Liver (tissue), 3 donors: ENCODE results near the gene CTNNA1.

Source experiments
- GABPA ChIP-seq, 2 donors: IDR thresholded peaks in 1 of 2; conservative IDR thresholded peaks in 1 of 2; 2 replicates each; pipeline ENCODE4 v1.6.1; 2016; ENCODE audit warnings: antibody characterized with exemption in 2 of 2, mild to moderate bottlenecking in 1 of 2, moderate library complexity in 1 of 2
- HNF4A ChIP-seq, 2 donors: conservative IDR thresholded peaks; 2 replicates each; pipeline ENCODE4 v1.6.1; 2016; ENCODE audit warnings: antibody characterized with exemption in 2 of 2, mild to moderate bottlenecking in 2 of 2
- JUND ChIP-seq, 2 donors: IDR thresholded peaks; 2 replicates each; pipeline ENCODE4 v1.6.1; 2016; ENCODE audit warnings: antibody characterized with exemption in 2 of 2
- RAD21 ChIP-seq, 2 donors: IDR thresholded peaks; 2 replicates each; pipeline ENCODE4 v1.6.1; 2016; ENCODE audit warnings: antibody characterized with exemption in 2 of 2, mild to moderate bottlenecking in 2 of 2
- SP1 ChIP-seq: IDR thresholded peaks from 2 replicates; pipeline ENCODE4 v1.6.1; 2018; ENCODE audit warnings: antibody characterized with exemption, mild to moderate bottlenecking
- YY1 ChIP-seq: IDR thresholded peaks from 2 replicates; pipeline ENCODE4 v1.6.1; 2016; ENCODE audit warnings: antibody characterized with exemption, mild to moderate bottlenecking
- TF ChIP-seq, protein P1 (sequence below): fragments of 150-350 bp; IDR thresholded peaks from 2 replicates; pipeline ENCODE4 v1.5.1; 2017; ENCODE audit warnings: improper control_type of control experiment, low read depth, low read length; ENCODE audit not compliant: missing input control
- TF ChIP-seq, protein P2 (sequence below): IDR thresholded peaks from 2 replicates; pipeline ENCODE4 v1.6.1; 2016; ENCODE audit warnings: antibody characterized with exemption, mild to moderate bottlenecking
- donor health status: healthy.
- donor health status: healthy.

DNA sequence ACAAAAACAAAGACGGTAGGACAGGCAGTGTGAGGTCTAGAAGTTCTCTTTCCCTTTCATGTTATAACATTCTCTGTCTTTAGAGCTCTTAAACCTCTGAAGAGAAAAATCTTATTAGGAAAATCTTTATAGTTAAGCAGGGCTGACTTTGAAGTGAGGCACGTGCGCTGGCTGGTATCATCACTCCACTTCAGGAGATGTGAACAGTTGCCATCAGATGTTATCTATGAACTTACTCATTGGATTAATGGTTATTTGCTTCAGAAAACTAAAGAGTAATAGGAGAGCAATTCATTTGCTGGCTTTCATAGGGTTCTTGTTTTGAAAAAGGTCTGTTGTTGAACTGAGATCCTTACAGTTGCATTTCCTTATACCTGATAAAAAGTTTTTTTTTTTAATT is 96.2 kb downstream of the CTNNA1 start:
- TF ChIP-seq JUND (IDR thresholded peaks at IDR 0.05), result no peak
- TF ChIP-seq, protein P1, sequence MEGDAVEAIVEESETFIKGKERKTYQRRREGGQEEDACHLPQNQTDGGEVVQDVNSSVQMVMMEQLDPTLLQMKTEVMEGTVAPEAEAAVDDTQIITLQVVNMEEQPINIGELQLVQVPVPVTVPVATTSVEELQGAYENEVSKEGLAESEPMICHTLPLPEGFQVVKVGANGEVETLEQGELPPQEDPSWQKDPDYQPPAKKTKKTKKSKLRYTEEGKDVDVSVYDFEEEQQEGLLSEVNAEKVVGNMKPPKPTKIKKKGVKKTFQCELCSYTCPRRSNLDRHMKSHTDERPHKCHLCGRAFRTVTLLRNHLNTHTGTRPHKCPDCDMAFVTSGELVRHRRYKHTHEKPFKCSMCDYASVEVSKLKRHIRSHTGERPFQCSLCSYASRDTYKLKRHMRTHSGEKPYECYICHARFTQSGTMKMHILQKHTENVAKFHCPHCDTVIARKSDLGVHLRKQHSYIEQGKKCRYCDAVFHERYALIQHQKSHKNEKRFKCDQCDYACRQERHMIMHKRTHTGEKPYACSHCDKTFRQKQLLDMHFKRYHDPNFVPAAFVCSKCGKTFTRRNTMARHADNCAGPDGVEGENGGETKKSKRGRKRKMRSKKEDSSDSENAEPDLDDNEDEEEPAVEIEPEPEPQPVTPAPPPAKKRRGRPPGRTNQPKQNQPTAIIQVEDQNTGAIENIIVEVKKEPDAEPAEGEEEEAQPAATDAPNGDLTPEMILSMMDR, result no peak
- no peak for TF ChIP-seq SP1
- no peak for TF ChIP-seq GABPA (IDR thresholded peaks at IDR 0.05 in 1 of 2, conservative IDR thresholded peaks at IDR 0.05 in 1 of 2)
- TF ChIP-seq YY1, result no peak
- TF ChIP-seq RAD21 (IDR thresholded peaks at IDR 0.05), result no peak
- no peak for TF ChIP-seq HNF4A (conservative IDR thresholded peaks at IDR 0.05)
- TF ChIP-seq, protein P2, sequence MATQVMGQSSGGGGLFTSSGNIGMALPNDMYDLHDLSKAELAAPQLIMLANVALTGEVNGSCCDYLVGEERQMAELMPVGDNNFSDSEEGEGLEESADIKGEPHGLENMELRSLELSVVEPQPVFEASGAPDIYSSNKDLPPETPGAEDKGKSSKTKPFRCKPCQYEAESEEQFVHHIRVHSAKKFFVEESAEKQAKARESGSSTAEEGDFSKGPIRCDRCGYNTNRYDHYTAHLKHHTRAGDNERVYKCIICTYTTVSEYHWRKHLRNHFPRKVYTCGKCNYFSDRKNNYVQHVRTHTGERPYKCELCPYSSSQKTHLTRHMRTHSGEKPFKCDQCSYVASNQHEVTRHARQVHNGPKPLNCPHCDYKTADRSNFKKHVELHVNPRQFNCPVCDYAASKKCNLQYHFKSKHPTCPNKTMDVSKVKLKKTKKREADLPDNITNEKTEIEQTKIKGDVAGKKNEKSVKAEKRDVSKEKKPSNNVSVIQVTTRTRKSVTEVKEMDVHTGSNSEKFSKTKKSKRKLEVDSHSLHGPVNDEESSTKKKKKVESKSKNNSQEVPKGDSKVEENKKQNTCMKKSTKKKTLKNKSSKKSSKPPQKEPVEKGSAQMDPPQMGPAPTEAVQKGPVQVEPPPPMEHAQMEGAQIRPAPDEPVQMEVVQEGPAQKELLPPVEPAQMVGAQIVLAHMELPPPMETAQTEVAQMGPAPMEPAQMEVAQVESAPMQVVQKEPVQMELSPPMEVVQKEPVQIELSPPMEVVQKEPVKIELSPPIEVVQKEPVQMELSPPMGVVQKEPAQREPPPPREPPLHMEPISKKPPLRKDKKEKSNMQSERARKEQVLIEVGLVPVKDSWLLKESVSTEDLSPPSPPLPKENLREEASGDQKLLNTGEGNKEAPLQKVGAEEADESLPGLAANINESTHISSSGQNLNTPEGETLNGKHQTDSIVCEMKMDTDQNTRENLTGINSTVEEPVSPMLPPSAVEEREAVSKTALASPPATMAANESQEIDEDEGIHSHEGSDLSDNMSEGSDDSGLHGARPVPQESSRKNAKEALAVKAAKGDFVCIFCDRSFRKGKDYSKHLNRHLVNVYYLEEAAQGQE, result no peak
